Measurements from ENCODE around the gene SERPINA3. TPM values are rescaled to one million over a fixed set of nuclear protein-coding genes. Genes with fewer than 3 reads are reported as not detected.

SERPINA3 gene
- total RNA-seq, 1 experiment from 2014 or later: not detected

GRCh38 chr14:94592457-94592856, 19.7 kb upstream of the SERPINA3 start:
- CTCF ChIA-PET: no interaction called here
- no peak for ATAC-seq
- H3K9ac ChIP-seq (ENCODE audit: low read length): no peak overlapping the region

GRCh38 chr14:94593376-94593748, 18.8 kb upstream of the SERPINA3 start:
- ATAC-seq (no peak), DNase-seq (no peak)
- H3K4me2 ChIP-seq (ENCODE audit: low read length): no peak overlapping the region
- 0 out of 2 replicates have a peak, but pooled peaks cover 4% of the 10 kb centered on the region for H3K27me3 ChIP-seq (ENCODE audit: low read length)
- CTCF ChIA-PET: no interaction called here
- POLR2A ChIA-PET (ENCODE audit: unreplicated experiment): no interaction called here
- H3K9me2 ChIP-seq (replicated peaks; ENCODE audit: low read length): no peaks in the 10 kb centered on the region
- H2AFZ ChIP-seq (ENCODE audit: low read length): no peak overlapping the region
- H3F3A ChIP-seq (ENCODE audit: low read length, unreplicated experiment): no peaks in the 10 kb centered on the region
- H4K20me1 ChIP-seq (ENCODE audit: low read length): no peaks in the 10 kb centered on the region
- H3K36me3 ChIP-seq (ENCODE audit: low read depth, low read length): no peaks in the 10 kb centered on the region
- intact Hi-C loops (cut with micrococcal nuclease): no loop called here
- H3K9me3 ChIP-seq (ENCODE audit: low read length): no peaks in the 10 kb centered on the region
- H3K4me1 ChIP-seq (ENCODE audit: insufficient read depth, low read length): peaks cover 4% of the 10 kb centered on the region; the same call in 1 of the 2 replicates
- H3K27ac ChIP-seq (ENCODE audit: low read length): no peak overlapping the region
- no TSS peak for BruUV-seq (replicated peaks)
- H3K4me3 ChIP-seq (ENCODE audit: low read length): no peak overlapping the region
- H3K9ac ChIP-seq (ENCODE audit: low read length): no peak overlapping the region
- no peaks in the 10 kb centered on the region for H3K79me2 ChIP-seq (ENCODE audit: low read length)
- TF ChIP-seq EZH2 (IDR thresholded peaks at IDR 0.05; ENCODE audit: low read length, unreplicated experiment): no peak
- TF ChIP-seq CTCF (conservative IDR thresholded peaks at IDR 0.05; ENCODE audit: low read depth, low read length): no peak
- TF ChIP-seq EZH2phosphoT487 (IDR thresholded peaks at IDR 0.05; ENCODE audit: borderline replicate concordance, low read length): no peak

More at GRCh38 chr14:94592457-94592856, 19.7 kb upstream of the SERPINA3 start:
- Histone ChIP-seq H3K4me1 (ENCODE audit: insufficient read depth, low read length) (no peaks in the 10 kb centered on the region), H3K4me2 (ENCODE audit: low read length) (no peak overlapping the region), H3F3A (ENCODE audit: low read length, unreplicated experiment) (no peaks in the 10 kb centered on the region), H3K27ac (ENCODE audit: low read length) (no peak overlapping the region), H3K36me3 (ENCODE audit: low read depth, low read length) (no peaks in the 10 kb centered on the region), H4K20me1 (ENCODE audit: low read length) (no peaks in the 10 kb centered on the region), H2AFZ (ENCODE audit: low read length) (no peak overlapping the region), H3K9me3 (ENCODE audit: low read length) (no peaks in the 10 kb centered on the region), H3K27me3 (ENCODE audit: low read length) (0 out of 2 replicates have a peak, but pooled peaks cover 5% of the 10 kb centered on the region), H3K4me3 (ENCODE audit: low read length) (no peak overlapping the region), H3K9me2 (replicated peaks; ENCODE audit: low read length) (no peaks in the 10 kb centered on the region), H3K79me2 (ENCODE audit: low read length) (no peaks in the 10 kb centered on the region)
- intact Hi-C loops (cut with micrococcal nuclease): no loop called here
- POLR2A ChIA-PET (ENCODE audit: unreplicated experiment): no interaction called here
- no TSS peak for BruUV-seq (replicated peaks)
- TF ChIP-seq CTCF (conservative IDR thresholded peaks at IDR 0.05; ENCODE audit: low read depth, low read length): no peak
- TF ChIP-seq EZH2phosphoT487 (IDR thresholded peaks at IDR 0.05; ENCODE audit: borderline replicate concordance, low read length): no peak
- no peak for TF ChIP-seq EZH2 (IDR thresholded peaks at IDR 0.05; ENCODE audit: low read length, unreplicated experiment)
- no peak for DNase-seq

GRCh38 chr14:94593749-94594431, 18.3 kb upstream of the SERPINA3 start:
- no peak for ATAC-seq
- no peaks in the 10 kb centered on the region for H3K9me3 ChIP-seq (ENCODE audit: low read length)
- CTCF ChIA-PET: no interaction called here
- DNase-seq: no peak
- H3K79me2 ChIP-seq (ENCODE audit: low read length): no peaks in the 10 kb centered on the region
- no peak overlapping the region for H3K4me3 ChIP-seq (ENCODE audit: low read length)
- H3K9ac ChIP-seq (ENCODE audit: low read length): no peak overlapping the region
- no peaks in the 10 kb centered on the region for H4K20me1 ChIP-seq (ENCODE audit: low read length)
- H3F3A ChIP-seq (ENCODE audit: low read length, unreplicated experiment): no peaks in the 10 kb centered on the region
- POLR2A ChIA-PET (ENCODE audit: unreplicated experiment): no interaction called here
- intact Hi-C loops (cut with micrococcal nuclease): no loop called here
- H3K4me1 ChIP-seq (ENCODE audit: insufficient read depth, low read length): peaks cover 9% of the 10 kb centered on the region
- no peak overlapping the region for H3K27ac ChIP-seq (ENCODE audit: low read length)
- no peaks in the 10 kb centered on the region for H3K36me3 ChIP-seq (ENCODE audit: low read depth, low read length)
- H3K27me3 ChIP-seq (ENCODE audit: low read length): no peaks in the 10 kb centered on the region
- H3K9me2 ChIP-seq (replicated peaks; ENCODE audit: low read length): no peaks in the 10 kb centered on the region
- H2AFZ ChIP-seq (ENCODE audit: low read length): no peak overlapping the region
- H3K4me2 ChIP-seq (ENCODE audit: low read length): no peak overlapping the region
- BruUV-seq (replicated peaks): no TSS peak
- TF ChIP-seq EZH2phosphoT487 (IDR thresholded peaks at IDR 0.05; ENCODE audit: borderline replicate concordance, low read length) (no peak), CTCF (conservative IDR thresholded peaks at IDR 0.05; ENCODE audit: low read depth, low read length) (no peak), EZH2 (IDR thresholded peaks at IDR 0.05; ENCODE audit: low read length, unreplicated experiment) (no peak)
